Testis (tissue), 3 donors: Measurements from ENCODE around the gene RNF220. TPM values are rescaled to one million over a fixed set of nuclear protein-coding genes. Genes with fewer than 3 reads are reported as not detected.

Experiments used
- DNase-seq: peaks from one replicate; pipeline ENCODE4 v3.0.0-alpha.2; 2019
- H3K27ac ChIP-seq, 2 donors: fragments of 200-600 bp; sonication (generic); one replicate each; pipeline ENCODE4 v1.5.1; 2019
- H3K27me3 ChIP-seq: fragments of 200-600 bp; sonication (generic); one replicate; pipeline ENCODE4 v1.5.1; 2019
- H3K36me3 ChIP-seq: fragments of 200-600 bp; sonication (generic); one replicate; pipeline ENCODE4 v1.5.1; 2017; ENCODE audit warnings: low read depth; ENCODE audit errors: missing control alignments
- H3K4me1 ChIP-seq: fragments of 200-600 bp; sonication (generic); one replicate; pipeline ENCODE4 v1.5.1; 2019
- H3K4me3 ChIP-seq, 2 donors: fragments of 200-600 bp; sonication (generic); one replicate each; pipeline ENCODE4 v1.5.1; 2017 to 2019
- H3K9me3 ChIP-seq: fragments of 200-600 bp; sonication (generic); one replicate; pipeline ENCODE4 v1.5.1; 2017
- CTCF ChIP-seq, 3 experiments: fragments of 450-650 bp in 2 of 3; fragments of 200-600 bp in 1 of 3; sonication (generic) in 1 of 3; IDR thresholded peaks; one replicate each; pipeline ENCODE4 v1.5.1; 2016 to 2019; ENCODE audit warnings: antibody characterized with exemption in 3 of 3, mild to moderate bottlenecking in 2 of 3, moderate library complexity in 1 of 3
- POLR2A ChIP-seq: fragments of 450-650 bp; IDR thresholded peaks from one replicate; pipeline ENCODE4 v1.6.1; 2017; ENCODE audit warnings: antibody characterized with exemption, mild to moderate bottlenecking, moderate library complexity
- WGBS, 2 donors: methylation state at CpG; one replicate each; pipeline ENCODE4 v1.1.5; 2018; 5-methylcytosine and 5-hydroxymethylcytosine counted together
- intact Hi-C: fragments of 100-400 bp; cut with DNase I; formaldehyde crosslinking; loops from one replicate; pipeline ENCODE4 v1.15.1; 2023; ENCODE audit warnings: low total_unique reads
- polyA plus RNA-seq: library from polyadenylated mRNA; stranded (reverse); fragments of 350-450 nt; fragmentation: Illumina TruSeq; extraction: RNeasy Lipid Tissue Mini Kit (QIAGEN cat#74804); gene quantifications from one replicate; pipeline ENCODE4 v1.2.3, GENCODE V29; 2014; ENCODE audit warnings: low read depth, low replicate concordance; ENCODE audit not compliant: insufficient read depth
- total RNA-seq, 2 donors: library from RNA; depleted of rRNA; stranded (reverse); fragments of >200 nt; gene quantifications; one replicate each; pipeline ENCODE4 v1.2.3, GENCODE V29; 2016

The RNF220 gene
- total and polyA plus RNA-seq, 3 donors from 2014 or later, result 99.3 to 148 (median 126) TPM

GRCh38 chr1:44576456-44577150 is 171.5 kb downstream of the RNF220 start:
- Histone ChIP-seq H3K4me3 (no peak overlapping the region), H3K9me3 (no peaks in the 10 kb centered on the region), H3K27me3 (no peaks in the 10 kb centered on the region), H3K36me3 (no peaks in the 10 kb centered on the region), H3K27ac (no peak overlapping the region), H3K4me1 (no peaks in the 10 kb centered on the region)
- WGBS, 2 donors, result 55 to 58% methylated on average over 5 of the region's 5 CpGs
- no peak for TF ChIP-seq CTCF (IDR thresholded peaks at IDR 0.05)
- TF ChIP-seq POLR2A, result no peak
- intact Hi-C loops, result no loop called here
- no peak for DNase-seq

DNA sequence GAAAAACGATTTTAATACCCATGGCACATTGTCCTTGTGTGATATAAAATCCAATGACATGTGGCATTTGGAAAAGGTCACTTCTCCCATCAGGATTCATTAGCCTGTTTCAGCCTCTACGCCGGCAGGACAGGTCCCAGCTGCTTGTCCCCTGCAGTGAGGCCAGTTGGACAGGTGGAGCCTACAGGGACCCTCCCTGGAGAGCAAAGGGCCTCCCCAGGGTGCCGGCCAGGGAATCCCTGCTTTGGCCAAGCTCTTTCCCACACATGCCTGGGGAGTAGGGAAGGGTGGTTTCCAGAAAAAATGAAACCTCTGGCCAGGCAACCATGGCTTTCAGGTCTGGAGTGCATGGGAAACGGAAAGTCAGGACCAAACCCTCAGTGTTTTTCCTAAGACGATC is 176.2 kb downstream of the RNF220 start:
- no peaks in the 10 kb centered on the region for H3K9me3 ChIP-seq
- H3K4me1 ChIP-seq, result no peaks in the 10 kb centered on the region
- H3K27ac ChIP-seq, result no peak overlapping the region
- DNase-seq, result no peak
- intact Hi-C loops, result no loop called here
- no peaks in the 10 kb centered on the region for H3K27me3 ChIP-seq
- H3K36me3 ChIP-seq, result no peaks in the 10 kb centered on the region
- no peak overlapping the region for H3K4me3 ChIP-seq
- TF ChIP-seq CTCF (IDR thresholded peaks at IDR 0.05) (no peak), POLR2A (no peak)
- 87% methylated on average over 6 of the region's 6 CpGs for WGBS, 2 donors

- Histone ChIP-seq H3K27me3 (no peaks in the 10 kb centered on the region), H3K27ac (no peak overlapping the region), H3K4me3 (no peak overlapping the region), H3K36me3 (no peaks in the 10 kb centered on the region), H3K4me1 (no peaks in the 10 kb centered on the region), H3K9me3 (no peaks in the 10 kb centered on the region)
- intact Hi-C loops, result no loop called here
- DNase-seq, result no peak
- 37 to 59% methylated on average over 6 of the region's 6 CpGs for WGBS, 2 donors
- no peak for TF ChIP-seq CTCF (IDR thresholded peaks at IDR 0.05)
- TF ChIP-seq POLR2A, result no peak
Measured at GRCh38 chr1:44584167-44584566, 179.1 kb downstream of the RNF220 start.

DNA sequence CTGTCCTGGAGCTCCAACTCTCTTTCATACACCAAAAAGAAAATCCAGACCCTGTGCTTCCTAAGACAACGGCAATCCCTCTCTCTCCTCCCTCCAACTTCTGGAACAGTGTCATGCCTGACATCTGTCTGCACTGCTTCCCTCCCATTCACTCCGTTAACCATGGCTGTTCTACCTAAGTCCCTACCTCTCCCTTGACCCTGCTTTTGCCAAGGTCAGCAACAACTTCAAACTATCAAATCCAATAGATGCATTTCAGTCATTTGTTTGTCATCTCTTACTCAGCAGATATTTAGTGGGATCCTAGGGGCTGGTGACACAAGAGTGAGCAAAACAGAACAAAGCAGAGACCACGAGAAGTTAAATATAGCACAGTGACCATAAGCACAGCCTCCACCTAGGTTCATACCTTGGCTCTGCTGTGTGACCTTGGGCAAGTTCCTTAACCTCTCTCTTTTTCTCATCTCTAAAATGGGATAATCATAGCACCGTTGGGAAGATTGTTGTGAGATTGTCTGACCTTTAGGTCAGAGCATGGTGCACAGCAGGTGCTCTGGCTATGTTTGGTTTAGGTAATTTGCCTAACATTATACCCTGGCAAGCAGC is 180.4 kb downstream of the RNF220 start:
- Histone ChIP-seq H3K36me3 (no peaks in the 10 kb centered on the region), H3K27ac (no peak overlapping the region), H3K4me3 (no peak overlapping the region), H3K4me1 (no peaks in the 10 kb centered on the region), H3K9me3 (no peaks in the 10 kb centered on the region), H3K27me3 (no peaks in the 10 kb centered on the region)
- intact Hi-C loops, result no loop called here
- 58 to 61% methylated on average over 4 of the region's 4 CpGs for WGBS, 2 donors
- DNase-seq, result no peak
- no peak for TF ChIP-seq POLR2A
- no peak for TF ChIP-seq CTCF (IDR thresholded peaks at IDR 0.05)
